Upper lobe of left lung (tissue), 4 donors: ENCODE measurements around the gene SUGP1.
"Not testable (repeated sequence)": the region's sequence is repeated elsewhere in the genome, so short reads cannot be mapped to it uniquely, and the experiment has no call there.

Experiments
- CTCF ChIP-seq, 6 experiments: fragments of 450-650 bp in 4 of 6; fragments of 200-600 bp in 2 of 6; sonication (generic) in 2 of 6; IDR thresholded peaks; one replicate each; pipeline ENCODE4 v1.5.1; 2016 to 2019; ENCODE audit warnings: antibody characterized with exemption in 6 of 6
- POLR2A ChIP-seq, 4 donors: fragments of 450-650 bp; IDR thresholded peaks; one replicate each; pipeline ENCODE4 v1.5.1; 2016 to 2017; ENCODE audit warnings: antibody characterized with exemption in 4 of 4, mild to moderate bottlenecking in 2 of 4

DNA sequence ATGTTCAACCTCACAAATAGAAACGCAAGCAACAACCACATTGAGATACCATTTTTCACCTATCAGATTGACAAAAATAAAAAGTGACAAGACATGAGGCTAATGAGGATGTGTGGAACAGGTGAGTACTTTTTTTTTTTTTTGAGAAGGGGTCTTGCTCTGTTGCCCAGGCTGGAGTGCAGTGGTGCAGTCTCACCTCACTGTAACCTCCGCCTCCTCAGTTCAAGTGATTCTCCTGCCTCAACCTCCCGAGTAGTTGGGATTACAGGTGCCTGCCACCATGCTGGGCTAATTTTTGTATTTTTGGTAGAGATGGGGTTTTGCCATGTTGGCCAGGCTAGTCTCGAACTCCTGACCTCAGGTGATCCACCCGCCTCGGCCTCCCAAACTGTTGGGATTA is 66.9 kb downstream of the SUGP1 start:
- not testable (repeated sequence) for TF ChIP-seq CTCF, POLR2A (IDR thresholded peaks at IDR 0.05)
